AG09309 (cell line): Measurements from ENCODE around the gene UNC80.

Experiments used
- DNase-seq: peaks from one replicate; pipeline ENCODE4 v3.0.0-alpha.2; 2010; ENCODE audit warnings: low read depth
- H3K4me3 ChIP-seq: 2 replicates; pipeline ENCODE4 v1.5.1; 2011; ENCODE audit warnings: mild to moderate bottlenecking, low read depth, low read length, moderate library complexity; ENCODE audit not compliant: control insufficient read depth
- CTCF ChIP-seq: IDR thresholded peaks from 2 replicates; pipeline ENCODE4 v1.5.1; 2011; ENCODE audit warnings: mild to moderate bottlenecking, low read depth, low read length, inconsistent platforms; ENCODE audit not compliant: insufficient read depth, control insufficient read depth; ENCODE audit errors: missing control alignments

Gene UNC80

GRCh38 chr2:209974576-209974975 is 202.9 kb downstream of the UNC80 start:
- H3K4me3 ChIP-seq, result no peak overlapping the region
- no peak for TF ChIP-seq CTCF
- DNase-seq, result no peak

DNA sequence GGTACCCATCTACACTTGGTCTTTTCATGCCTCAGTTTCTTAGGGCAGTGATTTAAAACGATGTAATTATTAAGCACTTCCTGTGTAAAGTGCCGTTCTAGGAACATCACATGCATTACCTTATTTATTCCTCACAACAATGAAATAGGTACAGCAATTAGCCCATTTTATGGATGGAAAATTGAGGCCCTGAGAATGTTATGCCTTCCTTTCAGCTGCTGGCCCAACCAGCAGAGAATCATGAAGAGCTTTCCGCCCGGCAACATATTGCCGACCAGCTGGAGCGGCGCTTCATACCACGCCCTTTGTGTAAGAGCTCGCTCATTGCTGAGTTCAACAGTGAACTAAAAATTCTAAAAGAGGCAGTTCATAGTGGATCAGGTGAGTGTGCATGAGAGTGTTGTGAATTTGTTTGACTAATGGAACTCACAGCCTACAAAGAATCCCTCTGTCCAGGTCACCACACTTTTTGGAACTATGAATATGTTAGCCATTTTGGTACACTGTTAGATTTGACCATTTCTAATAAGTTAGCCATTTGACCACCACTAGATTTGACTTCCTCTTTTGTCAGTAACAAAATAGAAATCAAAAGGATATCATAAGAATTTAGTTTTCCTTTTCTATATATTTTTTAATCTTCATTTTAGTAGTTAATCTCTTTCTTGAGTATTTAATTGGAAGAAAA is 205.2 kb downstream of the UNC80 start:
- no peak for DNase-seq
- no peak overlapping the region for H3K4me3 ChIP-seq
- no peak for TF ChIP-seq CTCF

GRCh38 chr2:209977386-209978239 is 206.0 kb downstream of the UNC80 start:
- DNase-seq, result peak; percentile 10

DNA sequence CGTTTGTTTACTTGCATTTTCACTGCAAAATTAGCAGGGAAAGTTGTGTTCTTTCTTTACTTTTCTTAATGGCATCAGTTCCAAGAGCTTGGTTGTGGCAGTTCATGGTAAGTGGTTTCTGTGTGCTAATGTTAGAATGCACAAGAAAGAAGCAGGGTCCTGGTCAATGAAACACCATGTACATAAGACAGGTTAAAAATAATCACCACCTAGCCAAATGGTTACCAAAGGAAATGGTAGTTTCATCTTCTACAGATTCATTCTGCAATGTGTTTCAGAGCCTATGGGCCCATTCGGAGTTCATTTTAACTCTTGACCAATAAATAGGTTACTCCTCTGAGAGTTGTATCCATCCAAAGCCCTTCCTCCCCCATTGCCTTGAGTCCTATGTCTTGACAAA is 212.7 kb downstream of the UNC80 start:
- no peak for DNase-seq
- no peak overlapping the region for H3K4me3 ChIP-seq
- no peak for TF ChIP-seq CTCF

More at GRCh38 chr2:209977386-209978239, 206.0 kb downstream of the UNC80 start:
- peak; percentile 31 for TF ChIP-seq CTCF
- no peak overlapping the region for H3K4me3 ChIP-seq

DNA sequence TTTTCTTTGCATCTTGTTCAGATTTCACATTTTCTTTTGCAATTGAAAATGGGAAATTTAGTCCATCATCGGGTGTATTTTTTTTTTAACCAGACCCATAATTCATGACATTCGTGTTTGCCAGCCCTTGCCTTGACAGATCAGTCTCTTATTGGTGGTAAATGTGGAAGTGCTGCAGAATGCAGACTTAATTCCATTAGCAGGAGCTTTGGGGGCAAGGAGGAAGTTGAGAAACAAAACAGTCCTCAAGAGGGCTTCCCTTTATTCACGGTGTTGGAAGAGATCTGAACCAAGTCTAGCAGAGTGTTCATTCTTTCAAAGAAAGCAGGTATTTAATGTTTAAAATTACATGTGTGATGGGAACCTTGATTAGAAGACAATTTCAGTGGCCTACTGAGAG is 214.2 kb downstream of the UNC80 start:
- no peak overlapping the region for H3K4me3 ChIP-seq
- no peak for DNase-seq

DNA sequence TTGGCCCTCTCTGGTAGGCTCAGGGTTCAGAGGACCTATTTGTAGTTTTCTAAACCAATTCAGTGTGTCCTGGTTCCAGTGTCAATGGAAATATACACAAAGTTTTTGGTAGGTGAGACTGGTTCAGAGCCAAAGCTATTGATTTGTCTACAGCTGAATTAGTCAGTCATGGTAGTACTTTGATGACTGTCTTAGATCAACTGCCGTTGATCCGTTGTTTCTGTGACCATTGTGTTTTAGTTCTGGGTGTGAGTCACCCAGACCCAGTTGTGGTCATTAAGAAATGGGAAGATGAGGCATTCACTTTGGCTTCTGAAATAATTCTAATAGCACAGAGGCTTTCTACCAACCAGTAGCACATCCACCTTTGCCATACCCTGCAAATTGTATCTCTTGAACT is 214.8 kb downstream of the UNC80 start:
- TF ChIP-seq CTCF, result no peak
- no peak overlapping the region for H3K4me3 ChIP-seq
- DNase-seq, result no peak

More for the DNA sequence above, 214.2 kb downstream of the UNC80 start:
- TF ChIP-seq CTCF, result no peak
